DMS153 (cell line): ENCODE data around the gene LUC7L.
"Not testable (repeated sequence)": the region's sequence is repeated elsewhere in the genome, so short reads cannot be mapped to it uniquely, and the experiment has no call there.

Experiments
- DNase-seq: peaks from one replicate; lab custom pipeline; 2025; lab: John Stamatoyannopoulos, UW

LUC7L gene

GRCh38 chr16:230351-230750 is 1.1 kb upstream of the LUC7L start:
- DNase-seq = not testable (repeated sequence)

DNA sequence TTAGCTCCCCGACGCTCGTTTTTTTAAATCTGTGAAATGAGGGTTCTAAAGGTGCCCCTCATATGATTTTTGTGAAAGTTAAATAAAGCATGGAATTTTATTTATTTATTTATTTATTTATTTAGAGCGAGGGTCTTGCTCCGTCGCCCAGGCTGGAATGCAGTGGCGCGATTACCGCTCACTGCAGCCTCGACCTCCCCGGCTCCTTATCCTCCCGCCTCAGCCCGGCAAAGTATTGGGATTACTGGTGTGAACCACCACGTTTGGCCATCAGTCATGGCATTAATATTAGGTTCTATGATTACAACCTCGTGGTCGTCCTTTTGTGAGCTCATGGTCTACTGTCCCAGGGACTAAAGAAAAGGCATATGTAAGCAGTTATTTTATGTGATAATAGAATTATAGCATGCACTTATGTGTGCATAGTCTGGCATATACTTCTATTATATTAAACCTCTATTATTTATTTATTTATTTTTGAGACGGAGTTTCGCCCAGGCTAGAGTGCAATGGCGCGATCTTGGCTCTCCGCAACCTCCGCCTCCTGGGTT is 557 bp upstream of the LUC7L start:
- no peak for DNase-seq

DNA sequence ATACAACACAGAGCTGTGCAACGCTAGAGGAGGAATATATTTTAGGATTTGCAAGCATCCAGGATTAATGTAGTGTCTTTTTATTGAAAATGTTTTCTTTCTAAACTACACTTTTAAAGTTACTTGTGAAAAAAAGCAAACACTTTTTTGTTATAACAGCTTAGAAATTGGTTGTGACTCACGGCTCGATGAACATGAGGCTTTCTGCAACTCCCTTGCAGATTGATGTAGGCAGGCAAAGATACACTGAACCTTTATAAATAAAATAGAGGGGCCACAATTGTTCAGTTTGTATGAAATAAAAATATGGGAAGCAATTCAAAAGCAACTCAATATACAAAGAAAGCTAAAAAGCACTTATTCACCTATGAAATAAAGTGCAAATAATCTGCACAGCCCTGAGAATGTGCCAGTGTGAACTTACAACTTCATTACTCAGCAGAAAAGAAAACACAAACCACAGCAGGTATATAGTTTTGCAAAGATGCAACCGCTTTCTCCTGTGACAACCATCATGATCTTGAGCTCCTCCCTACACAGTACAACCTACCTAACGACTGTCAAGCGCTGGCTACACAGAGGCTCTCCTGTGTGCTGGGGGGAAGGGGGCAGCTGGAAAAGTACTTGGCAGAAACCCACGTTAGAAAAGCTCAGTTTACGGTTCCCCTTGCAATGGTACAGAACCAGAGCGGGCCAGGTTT is 948 bp downstream of the LUC7L start:
- no peak for DNase-seq

DNA sequence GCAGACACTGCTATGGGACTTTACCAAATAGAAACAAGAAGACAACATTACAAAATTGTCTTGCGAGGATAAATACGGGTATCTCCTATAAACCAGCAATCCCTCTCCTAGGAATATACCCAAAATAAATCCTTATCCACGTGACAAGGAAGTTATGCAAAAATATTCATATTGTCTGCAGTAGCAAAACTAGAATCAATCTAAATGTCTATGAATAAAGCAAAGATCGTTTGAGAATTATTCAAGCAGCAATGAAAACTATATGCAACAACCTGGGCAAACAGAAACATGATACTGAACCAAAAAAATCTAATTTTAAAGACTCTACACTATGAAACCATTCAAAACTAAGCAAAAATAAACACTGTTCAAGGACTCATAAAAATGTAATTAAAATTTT is 9.2 kb downstream of the LUC7L start:
- DNase-seq = no peak

- no peak for DNase-seq
These were observed 16.2 kb downstream of the LUC7L start for GRCh38 chr16:212999-213398.

GRCh38 chr16:211631-212180 is 17.5 kb downstream of the LUC7L start:
- DNase-seq = not testable (repeated sequence)

DNA sequence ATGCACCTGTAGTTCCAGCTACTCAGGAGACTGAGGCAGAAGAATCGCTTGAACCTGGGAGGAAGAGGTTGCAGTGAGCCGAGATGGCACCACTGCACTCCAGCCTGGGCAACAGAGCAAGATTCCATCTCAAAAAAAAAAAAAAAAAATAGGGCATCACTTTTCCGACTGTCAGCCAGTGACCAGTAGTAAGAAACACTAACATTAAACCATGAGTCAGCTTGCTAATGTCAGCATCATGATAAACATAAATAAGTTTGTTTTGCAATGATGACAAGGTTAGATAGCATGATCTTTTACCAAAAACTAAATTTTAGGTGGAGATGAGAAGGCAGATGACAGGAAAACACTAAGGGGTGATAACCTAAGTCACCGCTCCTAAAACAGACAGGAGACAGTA is 19.9 kb downstream of the LUC7L start:
- DNase-seq = not testable (repeated sequence)

DNA sequence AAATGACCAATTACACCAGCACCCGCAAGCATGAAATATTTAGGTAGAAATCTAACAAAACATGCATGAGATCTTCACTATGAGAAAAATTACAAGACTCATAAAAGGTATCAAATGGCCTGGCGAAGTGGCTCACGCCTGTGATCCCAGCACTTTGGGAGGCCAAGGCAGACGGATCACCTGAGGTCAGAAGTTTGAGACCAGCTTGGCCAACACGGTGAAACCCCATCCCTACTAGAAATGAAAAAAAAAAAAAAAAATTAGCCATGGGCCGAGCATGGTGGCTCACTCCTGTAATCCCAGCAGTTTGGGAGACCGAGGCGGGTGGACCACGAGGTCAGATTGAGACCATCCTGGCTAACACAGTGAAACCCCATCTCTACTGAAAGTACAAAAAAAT is 25.2 kb downstream of the LUC7L start:
- not testable (repeated sequence) for DNase-seq

- no peak for DNase-seq
These were observed 26.0 kb downstream of the LUC7L start for GRCh38 chr16:203246-203645.

- no peak for DNase-seq
These were observed 28.9 kb downstream of the LUC7L start for GRCh38 chr16:200388-200787.

DNA sequence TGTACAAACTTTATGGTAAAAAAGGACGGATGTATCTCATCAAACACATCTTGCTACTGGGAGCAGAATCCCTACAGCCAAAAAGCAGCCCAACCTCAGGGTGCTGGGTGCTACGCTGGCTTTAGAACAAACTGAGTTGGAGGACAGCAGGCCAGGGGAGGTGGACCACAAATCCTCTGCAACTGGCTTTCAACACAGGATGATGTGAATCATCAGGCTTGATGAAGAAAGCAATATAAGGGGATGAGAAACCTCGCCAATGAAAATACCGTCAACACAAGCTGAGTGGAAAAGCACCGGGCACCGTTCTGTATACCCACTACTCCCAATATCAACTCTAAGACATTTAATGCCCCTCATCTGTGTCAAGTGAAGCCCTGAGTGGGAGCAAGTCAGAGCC is 34.7 kb downstream of the LUC7L start:
- no peak for DNase-seq

DNA sequence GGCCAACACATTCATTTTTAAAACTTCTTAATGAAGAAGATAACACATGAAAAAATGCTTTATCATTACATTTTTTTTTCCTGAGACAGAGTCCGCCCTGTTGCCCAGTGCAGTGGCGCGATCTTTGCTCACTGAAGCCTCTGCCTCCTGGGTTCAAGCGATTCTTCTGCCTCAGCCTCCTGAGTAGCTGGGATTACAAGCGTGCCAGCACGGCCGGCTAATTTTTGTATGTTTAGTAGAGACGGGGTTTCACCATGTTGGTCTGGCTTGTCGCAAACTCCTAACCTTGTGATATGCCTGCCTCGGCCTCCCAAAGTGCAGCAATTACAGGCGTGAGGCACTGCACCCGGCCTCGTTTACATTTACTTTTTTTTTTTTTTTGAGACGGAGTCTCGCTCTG is 35.8 kb downstream of the LUC7L start:
- no peak for DNase-seq

- no peak for DNase-seq
These were observed 36.6 kb downstream of the LUC7L start for GRCh38 chr16:192686-193085.

DNA sequence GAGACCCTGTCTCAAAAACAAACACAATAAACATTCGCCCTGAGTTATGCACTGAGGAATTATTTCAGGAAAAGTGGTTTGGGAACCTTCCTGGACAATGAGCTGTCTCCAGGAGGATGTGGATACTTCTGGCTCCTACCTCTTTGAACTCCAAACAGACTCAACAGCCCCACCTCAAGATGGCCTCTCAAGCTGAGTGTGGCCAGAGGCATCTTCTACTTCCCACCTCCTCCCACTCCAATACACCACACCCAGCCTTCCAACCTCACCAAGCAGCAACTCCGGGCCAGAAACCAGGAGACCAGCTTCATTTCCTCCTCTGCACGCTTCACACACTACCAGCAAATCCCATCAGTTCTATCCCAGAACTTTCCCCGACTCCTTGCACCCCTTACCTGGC is 37.4 kb downstream of the LUC7L start:
- no peak for DNase-seq

- DNase-seq = no peak
These were observed 39.6 kb downstream of the LUC7L start for GRCh38 chr16:189604-190186.

GRCh38 chr16:188674-189073 is 40.6 kb downstream of the LUC7L start:
- DNase-seq = no peak

DNA sequence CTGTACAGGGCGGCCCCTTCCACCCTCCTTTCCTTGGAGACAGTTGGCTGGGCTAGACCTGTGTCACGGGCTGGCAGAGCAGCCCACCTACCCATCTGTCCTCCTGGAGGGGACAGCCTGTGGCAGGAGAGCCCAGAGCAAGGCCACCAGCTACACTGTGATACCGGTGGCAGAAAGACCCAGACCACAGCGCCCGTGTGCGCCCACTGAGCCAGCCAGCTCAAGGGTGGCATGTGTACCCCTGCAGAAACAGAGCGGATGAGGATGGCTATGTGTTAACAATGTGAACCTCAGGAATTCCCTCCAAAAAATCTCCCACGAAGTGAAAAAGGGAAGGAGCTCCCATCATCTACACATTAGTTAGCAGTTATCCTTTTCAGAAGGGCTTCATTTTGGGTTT is 41.9 kb downstream of the LUC7L start:
- no peak for DNase-seq

GRCh38 chr16:185691-186090 is 43.6 kb downstream of the LUC7L start:
- DNase-seq = no peak

GRCh38 chr16:185213-185612 is 44.0 kb downstream of the LUC7L start:
- no peak for DNase-seq

DNA sequence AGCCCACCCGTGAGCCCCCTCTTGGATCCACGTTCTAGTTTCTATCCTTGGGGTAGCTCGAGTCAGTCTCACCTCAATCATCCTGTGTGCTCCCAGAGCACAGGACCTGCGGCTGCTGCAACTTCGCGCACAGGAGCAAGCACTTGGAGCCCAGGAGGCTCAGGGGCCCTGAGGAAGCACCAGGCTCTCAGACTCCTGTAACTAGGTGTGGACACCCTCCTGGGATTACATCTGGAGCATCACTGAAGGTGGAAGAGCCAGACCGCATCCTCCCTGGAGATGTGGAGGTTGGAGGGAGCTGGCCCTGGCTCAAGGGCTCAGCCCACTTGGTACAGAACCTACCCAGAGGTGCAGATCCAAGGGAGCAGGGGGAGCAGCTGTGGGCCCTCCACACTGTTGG is 46.2 kb downstream of the LUC7L start:
- DNase-seq = no peak

DNA sequence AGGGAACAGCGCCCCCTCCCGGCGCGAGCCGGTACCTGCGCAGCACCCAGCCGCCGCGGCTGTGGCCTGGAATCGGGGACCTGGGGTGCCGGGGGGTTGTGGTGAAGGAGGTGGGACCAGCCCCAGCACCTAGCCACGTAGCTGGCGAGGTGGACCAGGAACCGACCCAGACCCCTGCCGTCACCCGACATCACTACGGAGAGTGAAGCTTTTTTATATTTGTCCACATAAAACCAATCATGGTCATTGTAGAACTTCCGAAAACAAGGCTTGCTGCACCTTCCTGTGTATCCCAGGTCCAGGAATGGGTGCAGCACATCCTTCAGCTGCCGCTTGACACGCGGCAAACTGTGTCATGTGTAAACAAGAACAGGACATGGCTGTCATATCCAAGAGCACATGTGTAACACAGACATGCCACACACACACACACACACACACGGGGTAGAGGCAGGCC is 47.7 kb downstream of the LUC7L start:
- no peak for DNase-seq

DNA sequence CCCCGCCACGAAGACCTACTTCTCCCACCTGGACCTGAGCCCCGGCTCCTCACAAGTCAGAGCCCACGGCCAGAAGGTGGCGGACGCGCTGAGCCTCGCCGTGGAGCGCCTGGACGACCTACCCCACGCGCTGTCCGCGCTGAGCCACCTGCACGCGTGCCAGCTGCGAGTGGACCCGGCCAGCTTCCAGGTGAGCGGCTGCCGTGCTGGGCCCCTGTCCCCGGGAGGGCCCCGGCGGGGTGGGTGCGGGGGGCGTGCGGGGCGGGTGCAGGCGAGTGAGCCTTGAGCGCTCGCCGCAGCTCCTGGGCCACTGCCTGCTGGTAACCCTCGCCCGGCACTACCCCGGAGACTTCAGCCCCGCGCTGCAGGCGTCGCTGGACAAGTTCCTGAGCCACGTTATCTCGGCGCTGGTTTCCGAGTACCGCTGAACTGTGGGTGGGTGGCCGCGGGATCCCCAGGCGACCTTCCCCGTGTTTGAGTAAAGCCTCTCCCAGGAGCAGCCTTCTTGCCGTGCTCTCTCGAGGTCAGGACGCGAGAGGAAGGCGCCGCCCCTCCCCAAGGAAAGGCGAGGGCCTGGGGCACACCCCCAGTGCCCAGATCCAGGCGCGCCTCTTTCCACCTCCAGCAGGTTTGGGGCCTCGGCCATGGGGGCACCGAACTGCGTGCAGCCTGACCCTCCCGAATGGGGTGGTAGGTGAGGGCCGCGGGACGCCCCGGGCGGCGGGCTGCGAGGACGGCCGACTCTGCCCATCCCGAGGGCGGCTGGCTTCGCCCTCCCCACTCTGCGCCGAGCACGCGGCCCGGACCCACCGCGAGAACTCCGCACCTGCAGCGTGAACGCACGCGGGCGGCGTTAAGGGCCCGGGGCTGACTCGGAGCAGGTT is 48.3 kb downstream of the LUC7L start:
- peak; percentile 64 for DNase-seq
